SU-DHL-6 (cell line): ENCODE data around the gene CAMSAP1.

Experiments used
- H2AFZ ChIP-seq: fragments of 200-600 bp; sonication (generic); 2 replicates; pipeline ENCODE4 v1.6.1; 2014; ENCODE audit warnings: low read depth, mild to moderate bottlenecking, moderate library complexity, mixed read lengths, antibody characterized with exemption, low read length; ENCODE audit not compliant: severe bottlenecking
- H3F3A ChIP-seq: fragments of 200-600 bp; shearing (Covaris generic); 2 replicates; pipeline ENCODE4 v1.6.0; 2016; ENCODE audit warnings: antibody characterized with exemption, mild to moderate bottlenecking; ENCODE audit not compliant: insufficient read depth
- H3K27ac ChIP-seq: fragments of 200-600 bp; sonication (generic); 2 replicates; pipeline ENCODE4 v1.5.1; 2016; ENCODE audit warnings: low read depth, mild to moderate bottlenecking, low read length, moderate library complexity, mixed read lengths
- H3K27me3 ChIP-seq: fragments of 200-600 bp; sonication (generic), shearing (Covaris generic); 2 replicates; pipeline ENCODE4 v1.6.0; 2014; ENCODE audit warnings: mild to moderate bottlenecking, low read length
- H3K36me3 ChIP-seq: fragments of 200-600 bp; sonication (generic); 2 replicates; pipeline ENCODE4 v1.6.1; 2014; ENCODE audit warnings: mild to moderate bottlenecking, low read length, mixed read lengths
- H3K4me2 ChIP-seq: fragments of 300-600, 200-600 bp; shearing (Covaris generic), sonication (generic); 2 replicates; pipeline ENCODE4 v1.6.0; 2014; ENCODE audit warnings: low read length, low read depth, mild to moderate bottlenecking; ENCODE audit not compliant: poor library complexity, severe bottlenecking
- H3K4me3 ChIP-seq: fragments of 200-600 bp; sonication (generic); 2 replicates; pipeline ENCODE4 v1.5.1; 2014; ENCODE audit warnings: antibody characterized with exemption, low read length, mild to moderate bottlenecking, mixed read lengths; ENCODE audit not compliant: insufficient read depth, poor library complexity, severe bottlenecking
- H3K79me2 ChIP-seq: fragments of 200-600 bp; sonication (generic); 2 replicates; pipeline ENCODE4 v1.6.1; 2014; ENCODE audit warnings: mild to moderate bottlenecking, low read length, moderate library complexity; ENCODE audit not compliant: insufficient read depth
- H3K9ac ChIP-seq: fragments of 200-600 bp; sonication (generic); 2 replicates; pipeline ENCODE4 v1.7.0; 2014; ENCODE audit warnings: mild to moderate bottlenecking, low read length
- H3K9me2 ChIP-seq: fragments of 200-600 bp; sonication (generic); replicated peaks from 2 replicates; pipeline ENCODE4 v1.6.1; 2014; ENCODE audit warnings: low read length; ENCODE audit not compliant: insufficient read depth
- H3K9me3 ChIP-seq: fragments of 200-600 bp; sonication (generic); 2 replicates; pipeline ENCODE4 v1.6.1; 2014; ENCODE audit warnings: low read length, mixed read lengths; ENCODE audit not compliant: insufficient read depth
- H4K20me1 ChIP-seq: fragments of 200-600 bp; sonication (generic); 2 replicates; pipeline ENCODE4 v1.6.1; 2014; ENCODE audit warnings: low read depth, mild to moderate bottlenecking, antibody characterized with exemption, low read length, moderate library complexity, mixed read lengths
- EZH2phosphoT487 ChIP-seq: fragments of 200-600 bp; sonication (generic), shearing (Covaris generic); conservative IDR thresholded peaks from 2 replicates; pipeline ENCODE4 v1.6.1; 2018; ENCODE audit warnings: mild to moderate bottlenecking, antibody characterized with exemption, low read length, moderate library complexity, mixed read lengths
- TF ChIP-seq, protein P1 (sequence below): fragments of 200-600 bp; sonication (generic); IDR thresholded peaks from one replicate; pipeline ENCODE4 v1.5.1; 2017; ENCODE audit warnings: antibody characterized with exemption, mild to moderate bottlenecking, low read length, moderate library complexity; ENCODE audit not compliant: insufficient read depth, poor library complexity, severe bottlenecking

Gene CAMSAP1

DNA sequence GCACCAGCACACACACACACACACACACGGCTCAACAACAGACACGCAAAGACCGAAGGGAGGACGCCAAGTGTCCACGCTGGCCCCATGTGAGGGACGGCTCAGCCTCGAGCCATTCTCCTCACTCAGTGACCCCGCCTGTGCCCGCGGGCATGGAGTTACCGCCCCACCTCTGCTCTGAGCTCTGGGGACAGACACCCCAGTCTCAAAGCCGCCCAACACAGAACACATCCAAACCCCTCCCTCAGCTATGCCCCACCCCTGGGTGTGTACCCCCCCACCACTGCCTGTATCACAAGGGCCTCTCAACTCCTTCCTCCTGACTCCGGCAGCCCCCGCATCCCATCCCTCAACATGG, 81.2 kb downstream of the CAMSAP1 start:
- H4K20me1 ChIP-seq, result peaks cover 3% of the 10 kb centered on the region; the same call in 1 of the 2 replicates
- no peaks in the 10 kb centered on the region; the same call in 1 of the 2 replicates for H3K79me2 ChIP-seq
- H3K4me3 ChIP-seq, result no peak overlapping the region
- H3K9me3 ChIP-seq, result no peaks in the 10 kb centered on the region
- no peaks in the 10 kb centered on the region for H3K27me3 ChIP-seq
- no peaks in the 10 kb centered on the region for H3F3A ChIP-seq
- peaks cover 3% of the 10 kb centered on the region; the same call in 1 of the 2 replicates for H3K36me3 ChIP-seq
- no peaks in the 10 kb centered on the region for H3K9me2 ChIP-seq
- no peak overlapping the region for H2AFZ ChIP-seq
- no peak overlapping the region for H3K9ac ChIP-seq
- no peak overlapping the region for H3K4me2 ChIP-seq
- H3K27ac ChIP-seq, result no peak overlapping the region
- TF ChIP-seq, protein P1, sequence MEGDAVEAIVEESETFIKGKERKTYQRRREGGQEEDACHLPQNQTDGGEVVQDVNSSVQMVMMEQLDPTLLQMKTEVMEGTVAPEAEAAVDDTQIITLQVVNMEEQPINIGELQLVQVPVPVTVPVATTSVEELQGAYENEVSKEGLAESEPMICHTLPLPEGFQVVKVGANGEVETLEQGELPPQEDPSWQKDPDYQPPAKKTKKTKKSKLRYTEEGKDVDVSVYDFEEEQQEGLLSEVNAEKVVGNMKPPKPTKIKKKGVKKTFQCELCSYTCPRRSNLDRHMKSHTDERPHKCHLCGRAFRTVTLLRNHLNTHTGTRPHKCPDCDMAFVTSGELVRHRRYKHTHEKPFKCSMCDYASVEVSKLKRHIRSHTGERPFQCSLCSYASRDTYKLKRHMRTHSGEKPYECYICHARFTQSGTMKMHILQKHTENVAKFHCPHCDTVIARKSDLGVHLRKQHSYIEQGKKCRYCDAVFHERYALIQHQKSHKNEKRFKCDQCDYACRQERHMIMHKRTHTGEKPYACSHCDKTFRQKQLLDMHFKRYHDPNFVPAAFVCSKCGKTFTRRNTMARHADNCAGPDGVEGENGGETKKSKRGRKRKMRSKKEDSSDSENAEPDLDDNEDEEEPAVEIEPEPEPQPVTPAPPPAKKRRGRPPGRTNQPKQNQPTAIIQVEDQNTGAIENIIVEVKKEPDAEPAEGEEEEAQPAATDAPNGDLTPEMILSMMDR, result no peak
- no peak for TF ChIP-seq EZH2phosphoT487

DNA sequence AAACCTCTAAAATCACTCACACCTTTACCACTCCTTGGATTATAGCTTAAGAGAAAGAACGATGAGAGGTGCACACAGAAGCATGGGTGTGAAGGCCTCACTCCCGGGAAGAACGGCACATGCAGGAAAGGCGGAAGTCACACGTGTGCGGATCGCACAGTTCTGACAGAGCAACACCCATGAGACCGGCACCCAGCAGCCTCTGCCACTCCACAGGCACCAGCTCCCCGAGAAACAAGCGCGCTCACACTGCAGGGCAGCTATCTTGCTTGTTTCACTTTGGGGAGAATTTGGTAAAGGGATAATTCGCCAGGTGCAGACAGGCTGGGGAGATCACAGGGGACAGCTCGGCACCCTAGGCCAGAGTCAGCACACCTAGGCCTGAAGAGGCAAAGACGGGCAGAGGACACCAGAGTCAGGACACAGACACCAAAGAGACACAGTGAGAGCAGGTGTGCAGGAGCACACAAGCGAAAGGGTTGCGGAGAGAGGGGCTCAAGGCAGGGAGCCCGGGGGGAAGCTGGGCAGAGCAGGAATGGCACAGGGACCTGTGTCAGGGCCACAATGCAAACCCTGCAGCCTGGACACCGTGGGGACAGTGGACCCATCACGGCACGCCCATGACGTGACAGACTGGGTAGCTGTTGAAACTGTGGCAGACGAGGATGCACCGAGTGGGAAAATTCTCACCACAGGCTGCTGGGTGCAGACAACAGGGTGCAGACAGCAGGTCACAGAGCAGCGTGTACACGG, 81.7 kb downstream of the CAMSAP1 start:
- Histone ChIP-seq H3K4me2 (no peak overlapping the region), H4K20me1 (peaks cover 3% of the 10 kb centered on the region; the same call in 1 of the 2 replicates), H3F3A (no peaks in the 10 kb centered on the region), H3K79me2 (no peaks in the 10 kb centered on the region; the same call in 1 of the 2 replicates), H3K36me3 (peaks cover 3% of the 10 kb centered on the region; the same call in 1 of the 2 replicates), H3K9ac (no peak overlapping the region), H3K9me2 (no peaks in the 10 kb centered on the region), H3K9me3 (no peaks in the 10 kb centered on the region), H2AFZ (no peak overlapping the region), H3K27me3 (no peaks in the 10 kb centered on the region), H3K27ac (no peak overlapping the region), H3K4me3 (no peak overlapping the region)
- TF ChIP-seq EZH2phosphoT487, result no peak
- TF ChIP-seq, protein P1, result no peak

DNA sequence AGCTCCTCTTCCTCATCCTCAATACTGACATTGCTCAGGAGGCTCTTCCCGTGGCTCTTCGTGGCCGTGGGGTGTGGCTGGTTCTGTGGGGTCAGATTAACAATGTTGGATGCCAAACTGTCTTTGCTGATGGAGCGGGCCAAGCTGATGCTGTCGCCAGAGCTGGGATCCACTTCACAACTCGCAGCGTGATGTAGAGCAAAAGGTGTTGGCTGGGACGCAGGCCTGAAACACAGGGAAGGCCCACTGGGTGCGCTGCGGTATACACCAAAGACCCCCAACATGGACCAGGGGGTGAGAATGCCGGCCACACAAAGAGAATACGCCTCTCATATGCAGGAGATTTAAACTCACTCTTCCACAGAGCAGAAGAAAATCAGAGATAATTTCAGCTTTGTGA, 84.3 kb downstream of the CAMSAP1 start:
- Histone ChIP-seq H3K4me3 (no peak overlapping the region), H3F3A (no peaks in the 10 kb centered on the region), H3K27me3 (no peaks in the 10 kb centered on the region), H3K36me3 (peaks cover 3% of the 10 kb centered on the region; the same call in 1 of the 2 replicates), H3K9me3 (no peaks in the 10 kb centered on the region), H3K4me2 (no peak overlapping the region), H3K27ac (no peak overlapping the region), H4K20me1 (no peaks in the 10 kb centered on the region), H3K9me2 (no peaks in the 10 kb centered on the region), H3K79me2 (no peaks in the 10 kb centered on the region; the same call in 1 of the 2 replicates), H2AFZ (no peak overlapping the region), H3K9ac (no peak overlapping the region)
- TF ChIP-seq EZH2phosphoT487, result no peak
- TF ChIP-seq, protein P1, result no peak
